NCI-H510A treated with DMSO at 0.1 percent for 48 hours (cell line): ENCODE measurements around the gene RNF227.
"Not testable (repeated sequence)": the region's sequence is repeated elsewhere in the genome, so short reads cannot be mapped to it uniquely, and the experiment has no call there.

Experiments
- DNase-seq: peaks from one replicate; lab custom pipeline; 2025; lab: John Stamatoyannopoulos, UW

The RNF227 gene

DNA sequence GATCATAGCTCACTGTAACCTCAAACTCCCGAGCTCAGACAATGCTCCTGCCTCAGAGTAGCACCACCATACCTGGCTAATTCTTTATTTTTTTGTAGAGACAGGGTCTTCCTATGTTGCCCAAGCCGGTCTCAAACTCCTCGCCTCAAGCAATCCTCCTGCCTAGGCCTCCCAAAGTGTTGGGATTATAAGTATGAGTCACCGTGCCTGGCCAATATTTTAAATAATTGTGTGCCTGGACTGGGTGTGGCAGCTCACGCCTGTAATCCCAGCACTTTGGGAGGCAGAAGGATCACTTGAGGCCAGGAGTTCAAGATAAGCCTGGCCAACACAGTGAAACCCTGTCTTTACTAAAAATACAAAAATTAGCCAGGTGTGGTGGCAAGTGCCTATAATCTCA is 51.7 kb downstream of the RNF227 start:
- DNase-seq: not testable (repeated sequence)
